Pulmonary artery endothelial cell (primary cell): ENCODE data around the gene C1R. TPM values are rescaled to one million over a fixed set of nuclear protein-coding genes. Genes with fewer than 3 reads are reported as not detected.
"Not testable (repeated sequence)": the region's sequence is repeated elsewhere in the genome, so short reads cannot be mapped to it uniquely, and the experiment has no call there.

ENCODE experiments used
- DNase-seq: peaks from one replicate; pipeline ENCODE4 v3.0.0-alpha.2; 2011; ENCODE audit warnings: low read depth, low spot score
- total RNA-seq: library from RNA; depleted of rRNA; stranded (reverse); fragments of >200 nt; gene quantifications from 2 replicates; pipeline ENCODE4 v1.2.3, GENCODE V29; 2014

Gene C1R
- total RNA-seq, 1 donor from 2014 or later: 1.9 TPM

DNA sequence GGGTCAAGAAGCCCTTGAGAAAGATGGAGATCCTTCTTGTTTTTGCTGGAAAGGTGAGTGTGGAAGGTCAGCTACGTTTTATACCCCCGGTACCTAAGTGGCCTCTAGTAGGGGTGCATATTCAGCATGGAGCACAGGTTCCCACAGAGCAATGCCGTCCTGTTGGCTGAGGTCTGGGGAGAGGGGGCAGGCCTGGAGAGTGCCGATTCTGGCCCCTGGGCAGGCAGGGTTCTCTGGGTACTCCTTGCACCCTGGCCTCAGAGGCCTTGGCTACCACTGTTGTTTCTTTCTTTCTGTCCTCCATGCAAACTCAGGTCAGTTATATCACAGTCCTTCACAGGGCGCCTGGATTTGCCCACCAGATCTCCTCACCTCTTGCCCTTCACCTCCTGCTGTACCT lies 27.9 kb upstream of the C1R start:
- DNase-seq: no peak

DNA sequence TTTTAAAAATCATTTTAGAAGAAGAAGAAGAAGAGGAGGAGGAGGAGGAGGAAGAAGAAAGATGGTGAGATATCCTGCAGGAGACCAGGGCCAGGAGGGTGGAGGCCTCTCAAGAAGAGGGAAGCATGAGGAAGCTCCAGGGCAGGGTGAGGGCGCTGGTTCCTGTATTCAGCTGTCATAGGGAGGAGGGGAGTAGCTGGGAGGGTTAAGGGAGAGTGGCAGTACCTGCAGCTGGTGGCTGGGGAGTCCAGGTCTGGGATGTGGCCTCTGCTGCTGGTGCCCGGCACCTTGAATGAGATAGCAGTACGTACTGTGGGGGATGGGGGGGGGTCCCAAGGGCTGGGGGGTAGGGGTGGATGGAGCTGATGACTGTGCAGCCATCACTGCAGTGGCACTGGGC lies 26.6 kb upstream of the C1R start:
- DNase-seq: no peak

DNA sequence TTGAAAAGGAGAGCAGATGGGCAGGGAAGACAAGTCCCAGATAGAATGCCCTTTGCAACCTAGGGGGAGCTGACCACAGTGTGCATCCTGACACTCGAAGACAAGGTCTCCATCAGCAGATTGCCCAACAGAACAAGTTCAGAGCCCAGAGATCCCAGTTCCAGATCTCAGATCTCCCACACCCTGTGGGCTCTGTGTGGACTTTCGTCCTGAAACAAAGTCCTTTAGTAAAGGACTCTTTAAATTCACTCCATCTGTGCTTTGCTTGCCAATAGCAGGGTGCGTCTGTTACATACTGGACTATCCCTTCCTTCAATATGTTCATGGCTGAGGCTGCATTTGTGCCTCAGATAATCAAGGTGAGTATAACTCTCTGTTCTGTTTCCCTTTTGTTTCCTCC lies 25.4 kb upstream of the C1R start:
- DNase-seq: no peak

DNA sequence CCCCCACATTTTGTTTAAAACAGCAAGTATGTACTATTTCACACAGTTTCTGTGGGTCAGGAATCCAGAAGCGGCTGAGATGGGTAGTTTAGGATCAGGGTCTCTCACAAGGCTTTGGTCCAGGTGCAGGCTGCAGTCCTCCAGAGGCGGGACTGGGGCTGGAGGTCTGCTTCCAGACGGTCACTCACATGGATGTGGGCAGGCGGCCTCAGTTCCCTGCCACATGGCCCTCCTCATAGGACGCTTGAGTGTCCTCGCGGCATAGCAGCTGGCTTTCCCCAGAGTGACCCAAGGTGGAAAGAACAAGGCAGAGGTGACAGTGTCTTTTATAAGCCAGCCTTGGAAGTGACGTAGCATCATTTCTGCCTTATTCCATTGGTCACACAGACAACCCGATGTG lies 24.7 kb upstream of the C1R start:
- DNase-seq: no peak

DNA sequence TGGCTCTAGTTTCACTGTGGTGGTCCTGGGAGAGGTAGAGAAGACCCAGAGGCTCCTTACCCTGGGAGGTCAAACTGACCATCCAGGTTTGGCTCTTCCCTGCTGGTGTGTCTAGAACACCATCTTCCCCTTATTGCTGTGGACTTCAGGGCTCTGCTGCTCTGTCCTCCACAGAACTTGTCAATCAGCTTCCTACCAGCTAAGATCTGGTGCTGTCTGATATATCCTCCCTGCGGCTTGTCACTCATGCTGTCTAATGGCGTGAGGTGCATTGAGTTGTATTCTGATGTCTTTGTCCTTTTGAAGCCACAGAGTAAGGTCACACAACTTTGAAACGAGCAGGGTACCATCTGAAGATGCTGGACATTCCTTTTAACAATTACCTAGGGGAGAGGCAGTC lies 24.0 kb upstream of the C1R start:
- DNase-seq: no peak

DNA sequence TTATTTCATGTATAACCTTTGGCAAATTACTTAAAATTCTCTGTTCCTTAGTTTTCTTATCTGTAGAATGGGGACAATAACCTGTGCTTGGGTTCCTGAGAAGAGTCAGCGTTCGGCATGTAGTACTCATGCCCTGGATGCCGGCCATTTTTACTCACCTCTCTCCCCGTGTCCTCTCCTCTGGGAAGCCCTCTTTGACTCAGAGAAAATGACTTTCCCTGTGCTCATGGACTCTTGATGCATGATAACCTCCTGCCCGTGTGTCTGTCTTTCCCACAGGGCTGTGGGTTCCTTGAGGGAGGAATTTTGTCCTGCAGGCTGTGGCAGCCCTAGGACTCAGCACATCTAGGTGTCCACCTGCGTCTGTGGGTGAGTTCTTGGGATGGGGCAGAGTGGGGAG lies 22.6 kb upstream of the C1R start:
- DNase-seq: no peak

DNA sequence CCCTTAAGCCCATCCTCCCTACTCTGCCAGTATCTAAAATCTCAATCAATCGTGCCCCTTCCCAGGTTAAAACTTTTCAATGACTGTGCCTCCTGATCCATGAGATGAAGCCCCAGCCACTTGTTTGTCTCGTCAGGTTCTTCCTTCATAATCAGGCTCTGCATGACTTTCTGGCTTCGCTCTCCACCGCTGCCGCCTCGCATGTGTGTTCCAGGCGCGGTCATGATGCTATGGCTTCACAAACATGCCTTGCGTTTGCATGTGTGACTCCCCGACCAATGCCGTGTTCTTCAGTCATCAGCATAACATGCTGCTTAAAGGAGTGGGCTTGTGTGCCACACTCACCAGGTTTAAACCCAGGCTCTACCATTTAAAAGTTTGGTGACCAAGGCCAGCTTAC lies 21.8 kb upstream of the C1R start:
- no peak for DNase-seq

DNA sequence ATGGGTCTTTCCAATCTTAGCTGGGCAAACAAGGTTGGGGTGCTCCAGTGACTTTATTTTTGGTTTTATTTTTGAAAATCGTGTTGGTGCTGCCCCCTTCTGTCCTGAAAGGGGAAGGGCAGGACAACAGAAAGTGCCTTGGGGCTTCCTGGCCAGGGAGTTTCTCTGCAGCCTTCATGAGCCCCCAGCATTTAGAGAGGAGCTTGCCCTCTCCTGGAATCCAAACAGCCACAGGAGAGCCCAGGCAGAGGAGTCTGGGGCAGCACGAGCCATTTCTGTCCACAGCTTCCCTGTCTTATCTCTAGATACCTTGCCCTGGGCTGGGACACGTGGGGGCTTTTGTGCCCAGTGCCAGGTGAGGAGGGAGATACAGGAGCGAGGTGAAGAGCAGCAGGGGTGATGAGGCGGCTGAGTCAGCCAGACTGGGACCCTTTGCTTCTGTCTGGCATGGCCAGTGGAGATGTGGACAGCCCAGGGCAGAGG lies 21.2 kb upstream of the C1R start:
- no peak for DNase-seq

DNA sequence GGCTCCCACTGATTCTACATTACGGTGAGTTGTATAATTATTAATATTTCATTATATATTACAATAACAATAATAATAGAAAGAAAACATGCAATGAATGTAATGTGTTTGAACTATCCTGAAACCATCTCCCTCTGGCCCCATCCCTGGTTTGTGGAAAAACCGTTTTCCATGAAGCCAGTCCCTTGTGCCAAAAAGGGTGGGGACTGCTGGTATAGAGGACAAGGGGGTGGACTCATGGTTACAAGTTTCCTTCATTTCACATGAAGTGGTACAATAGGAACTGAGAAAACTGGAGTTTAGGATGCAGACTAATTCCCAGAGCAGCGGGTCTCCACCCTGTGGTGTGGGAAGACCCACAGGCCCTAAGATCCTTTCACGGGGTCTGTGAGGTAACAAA lies 19.8 kb upstream of the C1R start:
- no peak for DNase-seq

DNA sequence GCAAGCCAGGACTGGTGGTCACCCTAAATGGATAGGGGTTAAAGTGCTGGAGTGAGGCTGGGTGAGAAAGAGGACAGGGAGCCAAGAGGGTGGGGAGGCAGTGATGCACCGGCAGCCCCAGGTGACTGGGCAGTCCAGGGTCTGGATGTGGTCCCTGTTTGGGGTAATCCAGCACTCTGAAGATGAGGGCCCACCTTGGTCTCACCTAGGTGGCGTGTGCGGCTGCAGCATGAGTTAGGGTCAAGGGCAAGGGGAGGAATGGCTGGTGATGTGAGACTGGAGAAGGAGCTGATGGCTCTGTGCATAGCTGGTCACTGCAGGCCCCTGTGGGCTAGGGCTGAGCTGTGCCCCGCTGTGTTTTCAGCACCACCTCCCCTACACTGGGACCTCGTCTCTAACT lies 18.4 kb upstream of the C1R start:
- DNase-seq: no peak

DNA sequence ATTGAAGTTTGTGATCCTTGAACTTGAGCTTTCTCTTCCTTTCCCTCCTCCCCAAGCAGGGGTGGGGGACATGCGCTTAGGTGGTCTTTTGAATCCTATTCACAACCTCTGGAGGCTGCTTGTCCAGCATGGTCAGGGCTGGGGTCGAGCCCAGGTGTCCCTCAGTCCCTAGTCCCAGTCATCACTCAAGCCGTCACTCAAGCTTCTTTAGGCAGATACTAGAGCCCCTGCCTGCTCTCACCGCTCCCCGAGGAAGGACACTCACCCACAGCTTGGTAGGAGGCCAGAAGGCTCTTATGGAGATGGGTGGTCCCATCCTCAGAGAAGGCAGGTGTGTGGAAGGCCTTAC lies 17.3 kb upstream of the C1R start:
- no peak for DNase-seq

DNA sequence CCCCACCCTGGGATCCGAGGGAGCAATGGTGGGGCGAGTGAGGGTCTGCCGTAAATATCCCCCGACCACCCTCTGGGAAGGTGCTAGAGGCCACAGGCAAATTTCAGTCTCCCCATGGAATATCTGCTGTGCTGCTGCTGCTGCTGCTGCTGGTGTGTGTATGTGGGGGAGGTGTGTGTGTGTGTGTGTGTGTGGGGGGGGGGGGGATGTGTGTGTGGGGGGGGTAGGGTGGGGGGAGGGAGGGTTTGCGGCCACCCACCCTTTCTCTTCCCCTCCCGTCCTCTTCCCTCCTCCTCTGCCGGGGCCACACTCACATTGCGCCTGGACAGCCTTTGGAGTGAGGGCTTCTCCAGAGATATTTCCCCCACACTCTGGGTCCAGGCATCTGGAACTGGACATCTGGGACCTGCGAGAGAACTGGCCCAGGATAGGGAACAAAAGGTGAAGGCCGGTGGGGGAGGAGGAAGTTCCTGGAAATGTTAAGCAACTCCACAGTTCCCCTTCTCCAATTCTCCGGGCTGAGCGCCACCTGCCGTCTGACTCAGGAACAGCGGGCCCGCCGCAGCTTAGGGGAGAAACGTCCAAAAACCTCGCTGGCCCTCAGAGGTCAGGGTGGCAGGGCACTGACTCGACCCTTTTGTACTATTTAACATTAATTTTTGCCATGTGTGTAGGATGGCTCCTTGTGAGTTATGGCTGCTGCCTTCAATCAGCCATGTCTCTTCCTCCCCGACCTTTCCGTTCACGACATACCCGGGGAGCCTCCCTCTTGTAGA lies 16.7 kb upstream of the C1R start, which contains the start of gene C1RL:
Gene C1RL, minus strand, starts transcription at position 419 of the 776 bp plus-strand sequence. Its CDS starts 34 bp downstream, at position 385.
- DNase-seq: peak; percentile 33

DNA sequence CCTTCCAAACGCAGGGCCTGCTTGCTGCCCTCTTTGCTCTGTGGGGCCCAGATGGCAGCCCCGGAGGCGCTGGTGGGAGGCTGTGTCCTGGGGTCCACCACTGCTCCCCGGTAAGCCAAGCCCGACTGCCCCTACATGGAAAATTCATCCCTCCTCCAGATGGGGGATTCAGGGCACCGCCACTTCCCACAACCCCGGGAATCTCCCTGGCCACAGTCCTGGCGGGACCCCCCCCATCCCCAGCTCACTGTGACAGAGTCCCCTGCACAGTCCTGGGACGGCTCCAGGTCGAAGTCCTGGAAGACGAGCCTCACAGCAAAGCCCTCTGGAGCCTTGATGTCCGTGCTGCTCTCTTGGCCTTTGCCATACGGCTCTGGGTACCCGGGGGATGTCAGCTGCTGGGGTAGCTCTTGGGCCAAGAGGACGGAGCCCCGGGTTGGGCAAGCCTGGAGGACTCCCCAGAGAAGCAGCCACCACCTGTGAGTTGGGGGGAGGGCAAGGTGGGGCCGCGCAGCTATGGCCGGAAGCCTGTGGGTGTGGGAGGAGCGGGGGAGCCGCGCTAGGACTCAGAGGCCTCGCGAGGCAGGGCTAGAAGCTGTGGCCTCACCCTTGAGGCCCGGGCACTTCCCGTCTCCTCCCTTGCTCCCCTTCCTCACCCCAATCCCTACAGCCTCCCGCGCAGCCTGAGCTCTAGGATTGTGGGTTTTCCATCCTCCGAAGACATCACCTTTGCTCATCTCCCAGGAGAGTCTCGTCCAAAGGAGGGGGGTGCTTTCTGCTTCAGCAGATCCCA lies 16.0 kb upstream of the C1R start:
- no peak for DNase-seq

DNA sequence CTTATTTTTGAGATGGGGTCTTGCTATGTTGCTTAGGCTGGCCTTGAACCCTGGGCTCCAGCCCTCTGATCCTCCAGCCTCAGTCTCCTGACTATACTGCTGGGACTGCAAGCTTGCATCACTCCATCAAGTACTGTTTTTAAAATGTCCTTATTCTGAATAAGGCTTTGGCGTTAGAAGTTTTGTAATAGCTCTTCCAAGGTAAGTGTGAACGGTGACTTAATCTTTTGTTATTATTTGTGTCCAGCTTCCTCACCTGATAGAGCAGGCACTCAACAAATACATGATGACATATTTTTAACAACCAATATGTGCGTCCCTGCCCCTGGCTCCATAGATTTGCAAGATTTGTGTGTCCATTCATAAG lies 15.4 kb upstream of the C1R start:
- DNase-seq: no peak

DNA sequence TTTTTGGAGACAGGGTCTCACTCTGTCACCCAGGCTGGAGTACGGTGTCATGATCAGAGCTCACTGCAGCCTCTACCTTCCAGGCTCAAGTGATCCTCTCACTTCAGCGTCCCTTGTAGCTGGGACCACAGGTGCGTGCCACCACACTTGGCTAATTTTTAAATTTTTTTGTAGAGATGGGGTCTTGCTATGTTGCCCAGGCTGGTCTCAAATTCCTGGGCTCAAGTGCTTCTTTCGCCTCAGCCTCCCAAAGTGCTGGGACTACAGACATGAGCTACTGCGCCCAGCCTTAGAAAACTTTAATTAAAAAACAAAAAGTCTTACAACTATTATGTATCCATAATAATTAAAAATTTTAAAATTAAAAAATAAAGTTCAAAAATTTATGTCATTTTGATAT lies 14.9 kb upstream of the C1R start:
- DNase-seq: not testable (repeated sequence)

DNA sequence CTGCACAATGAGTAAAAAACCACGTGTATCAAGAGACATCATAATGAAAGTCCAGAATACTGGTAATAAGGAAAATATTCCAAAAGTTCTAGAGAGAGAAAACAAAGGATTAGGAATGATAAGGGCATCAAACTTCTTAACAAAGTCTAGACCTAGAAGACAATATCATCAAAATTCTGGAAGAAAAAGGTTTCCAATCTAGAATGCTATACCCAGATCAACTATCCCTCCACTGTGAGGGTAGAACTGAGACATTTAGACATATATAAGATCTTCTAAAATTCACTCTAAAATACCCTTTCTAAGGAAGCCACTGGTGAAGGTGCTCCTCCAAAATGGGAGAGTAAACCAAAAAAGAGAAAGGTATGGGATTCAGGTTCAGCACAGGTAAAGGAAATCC lies 13.8 kb upstream of the C1R start:
- no peak for DNase-seq

DNA sequence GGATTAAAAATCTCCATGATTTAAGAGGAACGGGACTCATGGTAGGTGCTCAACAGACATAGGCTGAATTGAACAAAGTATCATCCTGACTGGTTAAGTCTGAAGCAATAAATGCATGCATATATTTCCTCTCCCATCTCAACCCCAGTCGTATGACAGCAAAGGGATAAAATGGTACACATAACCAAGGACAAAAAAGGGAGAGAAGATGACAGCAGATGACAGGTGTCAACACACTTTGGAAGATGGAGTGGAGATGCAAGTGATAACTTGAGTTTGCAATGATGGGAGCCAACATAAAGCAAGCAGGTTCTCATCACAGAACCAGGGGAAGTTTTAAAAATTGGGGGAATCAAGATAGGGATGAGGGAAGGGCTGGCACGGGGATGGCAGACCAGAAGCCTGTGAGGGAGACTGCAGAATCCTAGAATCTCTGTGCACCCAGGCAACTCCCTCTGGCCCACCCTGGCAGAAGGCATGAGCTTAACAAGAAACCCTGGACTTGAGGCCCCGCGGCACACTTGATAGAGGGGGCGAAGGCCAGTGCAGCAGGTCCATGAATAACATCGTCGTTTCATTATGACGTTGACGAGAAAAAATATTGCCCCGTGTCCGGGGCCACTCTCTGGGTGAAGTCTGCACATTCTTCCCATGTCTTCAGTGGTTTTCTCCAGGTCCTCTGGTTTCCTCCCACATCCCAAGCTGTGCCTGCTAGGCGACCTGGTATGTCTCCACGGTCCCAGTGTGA lies 11.8 kb upstream of the C1R start:
- DNase-seq: no peak

DNA sequence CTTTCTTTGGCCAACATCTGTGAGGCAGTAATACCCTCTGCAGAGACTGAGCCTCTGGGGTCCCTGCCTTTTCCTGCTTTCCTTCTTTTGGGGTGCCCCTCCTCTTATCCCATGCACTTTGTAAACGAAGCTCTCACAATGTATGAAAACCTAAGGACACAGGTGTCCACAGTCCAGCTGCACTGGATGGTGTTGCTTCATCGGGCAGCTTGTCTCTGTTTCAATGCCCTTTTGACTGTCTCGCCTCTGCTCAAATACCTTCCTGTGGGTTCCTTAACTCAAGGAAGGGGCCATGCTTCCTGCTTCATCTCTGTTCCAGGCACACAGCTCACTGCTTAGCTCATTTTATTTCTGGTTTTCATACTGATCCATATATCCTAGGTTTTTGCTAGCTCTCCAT lies 10.3 kb upstream of the C1R start:
- DNase-seq: no peak

DNA sequence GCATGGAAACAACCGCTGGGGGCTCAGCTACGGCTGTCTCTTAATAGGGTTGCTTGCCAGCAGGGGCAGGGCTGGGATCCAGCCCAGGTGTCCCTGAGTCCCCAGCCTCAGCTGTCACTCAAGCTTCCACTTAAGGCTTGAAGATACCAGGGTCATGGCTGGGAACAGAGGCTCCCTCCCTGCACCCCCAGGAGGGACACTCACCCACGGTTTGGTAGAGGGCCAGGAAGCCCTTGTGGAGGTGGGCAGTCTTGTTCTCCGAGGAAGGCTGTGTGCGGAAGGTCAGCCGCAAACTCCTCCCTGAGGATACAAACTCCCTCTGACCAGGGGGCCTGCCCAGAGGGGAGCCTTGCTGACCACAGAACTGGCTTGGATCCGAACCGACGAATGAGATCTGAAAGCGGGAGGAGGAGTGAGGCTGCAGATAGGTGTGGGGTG lies 9.5 kb upstream of the C1R start:
- no peak for DNase-seq

DNA sequence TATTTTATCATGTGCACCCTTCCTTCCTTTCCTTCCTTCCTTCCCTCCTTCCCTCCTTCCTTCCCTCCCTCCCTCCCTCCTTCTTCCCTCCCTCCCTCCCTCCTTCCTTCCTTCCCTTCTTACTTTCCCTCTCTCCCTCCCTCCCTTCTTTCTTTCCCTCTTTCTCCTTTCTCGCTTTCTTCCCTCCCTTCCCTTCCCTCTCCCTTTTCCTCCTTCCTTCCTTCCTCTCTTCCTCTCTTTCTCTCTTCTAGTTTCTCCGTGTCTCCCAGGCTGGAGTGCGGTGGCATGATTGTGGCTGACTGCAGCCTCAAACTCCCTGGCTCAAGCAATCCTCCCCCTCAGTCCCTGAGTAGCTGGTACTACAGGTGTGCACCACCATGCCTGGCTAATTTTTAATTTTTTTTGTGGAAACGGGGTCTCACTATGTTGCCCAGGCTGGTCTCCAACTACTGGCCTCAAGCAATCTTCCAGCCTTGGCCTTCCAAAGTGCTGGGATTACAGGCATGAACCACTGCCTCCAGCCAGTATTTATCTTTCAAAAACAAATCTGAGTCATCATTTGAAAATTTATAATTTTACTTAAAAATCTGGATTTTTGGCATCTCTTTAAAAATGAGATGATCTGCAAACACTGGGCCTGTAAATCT lies 8.9 kb upstream of the C1R start:
- no peak for DNase-seq

DNA sequence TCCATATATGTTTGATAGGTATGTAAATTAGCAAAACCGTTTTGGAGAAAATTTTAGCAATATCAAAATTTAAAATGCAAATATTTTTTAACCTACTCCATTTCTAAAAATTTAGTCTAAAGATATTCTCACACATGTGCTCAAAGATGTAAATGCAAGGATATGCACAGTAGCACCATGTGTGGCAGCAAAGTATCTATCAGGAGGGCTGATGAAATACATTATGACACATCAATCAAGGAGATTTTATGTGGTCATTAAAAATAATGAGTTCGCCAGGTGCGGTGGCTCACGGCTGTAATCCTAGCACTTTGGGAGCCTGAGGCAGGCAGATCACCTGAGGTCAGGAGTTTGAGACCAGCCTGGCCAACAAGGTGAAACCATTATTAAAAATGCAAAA lies 8.0 kb upstream of the C1R start:
- DNase-seq: no peak
